Measurements from ENCODE around the gene PPM1H. TPM values are rescaled to one million over a fixed set of nuclear protein-coding genes. Genes with fewer than 3 reads are reported as not detected.
A peak's percentile ranks its signal among the peaks of the same experiment; 100 is the strongest.

PPM1H gene
- total RNA-seq, 1 experiment from 2014 or later, result 12.0 TPM

GRCh38 chr12:62716866-62717525 lies 218.0 kb downstream of the PPM1H start:
- ChIA-PET POLR2A (ENCODE audit: unreplicated experiment) (no interaction called here), CTCF (no interaction called here)
- Histone ChIP-seq H3K9ac (ENCODE audit: low read length) (no peak overlapping the region), H3K79me2 (ENCODE audit: low read length) (no peaks in the 10 kb centered on the region), H3K27me3 (ENCODE audit: low read length) (no peaks in the 10 kb centered on the region), H3K27ac (ENCODE audit: low read length) (peak overlapping the region; percentile 70), H3K4me1 (ENCODE audit: insufficient read depth, low read length) (peaks cover 26% of the 10 kb centered on the region), H4K20me1 (ENCODE audit: low read length) (no peaks in the 10 kb centered on the region), H3K9me3 (ENCODE audit: low read length) (no peaks in the 10 kb centered on the region), H3F3A (ENCODE audit: low read length, unreplicated experiment) (no peaks in the 10 kb centered on the region), H3K36me3 (ENCODE audit: low read depth, low read length) (0 out of 2 replicates have a peak, but pooled peaks cover 6% of the 10 kb centered on the region), H3K9me2 (replicated peaks; ENCODE audit: low read length) (no peaks in the 10 kb centered on the region), H3K4me3 (ENCODE audit: low read length) (no peak overlapping the region), H3K4me2 (ENCODE audit: low read length) (peak overlapping the region; percentile 35; the same call in 1 of the 2 replicates), H2AFZ (ENCODE audit: low read length) (no peak overlapping the region)
- TF ChIP-seq EZH2phosphoT487 (IDR thresholded peaks at IDR 0.05; ENCODE audit: borderline replicate concordance, low read length) (no peak), EZH2 (IDR thresholded peaks at IDR 0.05; ENCODE audit: low read length, unreplicated experiment) (no peak), CTCF (conservative IDR thresholded peaks at IDR 0.05; ENCODE audit: low read depth, low read length) (no peak)
- DNase-seq (peak; percentile 67), ATAC-seq (peak; percentile 72)
- BruUV-seq (replicated peaks), result no TSS peak
- intact Hi-C loops (cut with micrococcal nuclease), result no loop called here

GRCh38 chr12:62716037-62716436 lies 218.9 kb downstream of the PPM1H start:
- H4K20me1 ChIP-seq (ENCODE audit: low read length), result no peaks in the 10 kb centered on the region
- no TSS peak for BruUV-seq (replicated peaks)
- ATAC-seq (no peak), DNase-seq (no peak)
- no peak overlapping the region for H3K9ac ChIP-seq (ENCODE audit: low read length)
- H3K9me3 ChIP-seq (ENCODE audit: low read length), result no peaks in the 10 kb centered on the region
- ChIA-PET POLR2A (ENCODE audit: unreplicated experiment) (no interaction called here), CTCF (no interaction called here)
- H3K4me2 ChIP-seq (ENCODE audit: low read length), result no peak overlapping the region
- H3K36me3 ChIP-seq (ENCODE audit: low read depth, low read length), result 0 out of 2 replicates have a peak, but pooled peaks cover 6% of the 10 kb centered on the region
- intact Hi-C loops (cut with micrococcal nuclease), result no loop called here
- no peaks in the 10 kb centered on the region for H3K27me3 ChIP-seq (ENCODE audit: low read length)
- no peak for TF ChIP-seq CTCF (conservative IDR thresholded peaks at IDR 0.05; ENCODE audit: low read depth, low read length)
- TF ChIP-seq EZH2phosphoT487 (IDR thresholded peaks at IDR 0.05; ENCODE audit: borderline replicate concordance, low read length), result no peak
- TF ChIP-seq EZH2 (IDR thresholded peaks at IDR 0.05; ENCODE audit: low read length, unreplicated experiment), result no peak
- no peaks in the 10 kb centered on the region for H3K79me2 ChIP-seq (ENCODE audit: low read length)
- H2AFZ ChIP-seq (ENCODE audit: low read length), result no peak overlapping the region
- no peaks in the 10 kb centered on the region for H3K9me2 ChIP-seq (replicated peaks; ENCODE audit: low read length)
- peak overlapping the region; percentile 70 for H3K27ac ChIP-seq (ENCODE audit: low read length)
- no peak overlapping the region for H3K4me3 ChIP-seq (ENCODE audit: low read length)
- peaks cover 25% of the 10 kb centered on the region for H3K4me1 ChIP-seq (ENCODE audit: insufficient read depth, low read length)
- H3F3A ChIP-seq (ENCODE audit: low read length, unreplicated experiment), result no peaks in the 10 kb centered on the region
